ENCODE measurements around the gene SCT. TPM values are rescaled to one million over a fixed set of nuclear protein-coding genes. Genes with fewer than 3 reads are reported as not detected.

The SCT gene
- total RNA-seq, 4 donors from 2014 or later: 12.6 TPM; not detected in 3

DNA sequence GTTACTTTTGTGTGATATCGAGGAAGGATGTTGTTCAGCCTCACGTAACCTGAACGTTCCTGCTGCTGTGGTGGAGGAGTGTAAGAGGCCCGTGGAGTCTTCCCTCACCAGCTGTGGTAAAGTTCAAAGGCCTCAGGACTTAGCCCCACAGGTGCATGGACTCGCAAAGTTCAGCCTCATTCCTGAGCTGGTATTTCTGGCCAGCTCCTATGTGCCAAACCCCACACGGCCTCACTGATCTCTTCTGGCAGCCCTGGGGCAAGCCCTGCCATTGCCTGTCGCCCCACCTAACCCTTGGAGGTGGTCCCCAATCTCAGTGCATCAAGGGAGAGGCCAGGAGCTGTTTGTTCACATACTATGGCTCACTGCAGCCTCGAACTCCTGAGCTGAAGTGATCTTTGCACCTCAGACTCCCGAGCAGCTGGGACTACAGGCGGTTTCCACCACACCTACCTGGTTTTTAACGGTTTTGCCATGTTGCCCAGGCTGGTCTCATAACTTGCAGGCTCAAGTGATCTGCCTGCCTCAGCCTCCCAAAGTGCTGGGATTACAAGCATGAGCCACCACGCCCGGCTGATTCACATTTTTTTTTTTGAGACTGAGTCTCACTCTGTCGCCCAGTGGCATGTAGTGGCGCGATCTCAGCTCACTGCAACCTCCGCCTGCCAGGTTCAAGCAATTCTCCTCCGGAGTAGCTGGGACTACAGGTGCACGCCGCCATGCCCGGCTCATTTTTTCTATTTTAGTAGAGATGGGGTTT lies 48.5 kb downstream of the SCT start:
- Histone ChIP-seq H3K36me3 (peaks cover 0 to 21% (median 0%) of the 10 kb centered on the region in 3 donors), H3K9me3 (no peaks in the 10 kb centered on the region), H3K4me3 (peak overlapping the region in 2 of 4 donors; percentile 60 to 98), H3K4me1 (peaks cover 12 to 70% (median 33%) of the 10 kb centered on the region in 4 donors), H3K27ac (peak overlapping the region in 3 of 4 donors; percentile 49 to 97 (median 93)), H3K27me3 (no peaks in the 10 kb centered on the region)
- TF ChIP-seq CTCF (IDR thresholded peaks at IDR 0.05): no peak
- peak in 1 of 2 donors; percentile 36 for TF ChIP-seq POLR2A (IDR thresholded peaks at IDR 0.05)
- peak in 1 of 3 donors; percentile 68 for DNase-seq

DNA sequence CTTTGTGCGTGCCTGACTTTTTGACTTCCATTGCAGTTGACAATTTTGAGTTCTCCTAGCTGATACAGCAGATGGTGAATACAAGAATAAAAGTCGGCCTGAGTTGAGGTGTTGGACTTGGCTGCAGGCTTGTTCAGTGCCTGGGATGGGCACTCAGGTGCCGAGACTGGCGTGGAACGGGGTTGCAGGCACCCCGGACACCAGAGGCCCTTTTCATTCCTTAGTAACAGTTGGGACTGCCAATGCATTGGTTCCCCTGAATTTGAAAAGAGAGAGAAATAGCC lies 49.4 kb downstream of the SCT start:
- no peak for DNase-seq
- Histone ChIP-seq H3K4me3 (peak overlapping the region; percentile 60 to 98 (median 82)), H3K36me3 (peaks cover 0 to 12% (median 0%) of the 10 kb centered on the region in 3 donors), H3K4me1 (peaks cover 12 to 65% (median 33%) of the 10 kb centered on the region in 4 donors), H3K27me3 (no peaks in the 10 kb centered on the region), H3K27ac (peak overlapping the region in 3 of 4 donors; percentile 86 to 97 (median 93)), H3K9me3 (no peaks in the 10 kb centered on the region)
- TF ChIP-seq CTCF (IDR thresholded peaks at IDR 0.05): no peak
- TF ChIP-seq POLR2A (IDR thresholded peaks at IDR 0.05): no peak

DNA sequence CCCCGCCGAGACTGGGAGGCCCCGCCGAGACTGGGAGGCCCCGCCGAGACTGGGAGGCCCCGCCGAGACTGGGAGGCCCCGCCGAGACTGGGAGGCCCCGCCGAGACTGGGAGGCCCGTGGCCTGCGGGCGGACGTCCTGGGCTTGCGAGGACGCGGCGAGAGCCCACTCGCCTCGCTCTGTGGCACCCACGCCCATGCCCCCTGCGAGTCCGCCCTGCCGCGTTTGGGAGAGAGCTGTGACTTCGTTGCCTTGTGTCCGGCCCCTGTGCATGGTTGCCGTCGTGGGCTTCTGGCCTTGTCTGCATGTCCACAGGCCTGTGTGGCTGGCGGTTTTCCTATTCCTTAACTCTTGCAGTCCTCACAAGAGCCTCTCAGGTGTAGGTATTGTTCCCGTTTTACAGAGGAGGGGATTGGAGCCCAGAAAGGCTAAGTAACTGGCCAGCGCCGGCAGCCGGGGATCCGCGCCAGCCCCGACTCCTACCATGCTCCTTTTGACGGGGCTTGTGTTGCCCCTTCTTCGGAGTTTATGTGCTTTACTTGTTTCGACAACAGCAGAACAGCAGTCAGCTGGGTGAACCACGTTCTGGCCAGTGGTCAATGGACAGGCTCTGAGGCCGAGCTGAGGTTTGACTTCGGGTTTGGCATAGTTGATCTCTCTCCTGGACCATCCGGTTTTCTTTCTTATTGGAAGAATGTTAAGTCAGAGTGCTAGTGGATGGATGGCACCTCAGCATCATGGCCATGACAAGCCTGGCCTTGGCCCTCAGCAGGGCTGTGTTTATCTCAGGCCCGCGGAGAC lies 50.0 kb downstream of the SCT start:
- peaks cover 12 to 65% (median 33%) of the 10 kb centered on the region in 4 donors for H3K4me1 ChIP-seq
- peak overlapping the region; percentile 60 to 98 (median 82) for H3K4me3 ChIP-seq
- no peaks in the 10 kb centered on the region for H3K9me3 ChIP-seq
- no peak for DNase-seq
- H3K27ac ChIP-seq: peak overlapping the region; percentile 86 to 97 (median 92)
- TF ChIP-seq CTCF (IDR thresholded peaks at IDR 0.05): no peak
- no peak for TF ChIP-seq POLR2A (IDR thresholded peaks at IDR 0.05)
- peaks cover 0 to 7% (median 0%) of the 10 kb centered on the region in 3 donors for H3K36me3 ChIP-seq
- no peaks in the 10 kb centered on the region for H3K27me3 ChIP-seq

Other genes starting within 250 kb of the SCT start
- 100 to 1,000 TPM in 3 of 4 donors, 10 to 100 TPM in 1; 95.7 to 254 (median 202) TPM for gene PKP3, start 233.0 kb downstream of the SCT start, total RNA-seq
- gene SIGIRR, start 212.2 kb downstream of the SCT start, total RNA-seq: 100 to 1,000 TPM in 3 of 4 donors, 10 to 100 TPM in 1; 82.3 to 143 (median 111) TPM
- 100 to 1,000 TPM; 161 to 474 (median 254) TPM for gene ANO9, start 185.2 kb downstream of the SCT start, total RNA-seq
- 10 to 100 TPM; 21.0 to 42.7 (median 31.7) TPM for gene PTDSS2, start 176.9 kb downstream of the SCT start, total RNA-seq
- gene RNH1, start 119.9 kb downstream of the SCT start, total RNA-seq: 100 to 1,000 TPM; 130 to 157 (median 137) TPM
- 10 to 100 TPM; 27.4 to 55.3 (median 35.1) TPM for gene HRAS, start 91.6 kb downstream of the SCT start, total RNA-seq
- gene LRRC56, start 89.7 kb downstream of the SCT start, total RNA-seq: 1 to 10 TPM in 2 of 4 donors, under 1 TPM in 2; 0.67 to 4.1 (median 2.4) TPM
- 10 to 100 TPM in 3 of 4 donors, 1 to 10 TPM in 1; 6.6 to 32.9 (median 14.1) TPM for gene LMNTD2, start 66.4 kb downstream of the SCT start, total RNA-seq
- 100 to 1,000 TPM in 3 of 4 donors, 10 to 100 TPM in 1; 80.9 to 340 (median 172) TPM for gene RASSF7, start 66.2 kb downstream of the SCT start, total RNA-seq
- gene PHRF1, start 50.7 kb downstream of the SCT start, total RNA-seq: 10 to 100 TPM; 48.4 to 88.0 (median 57.8) TPM
- 10 to 100 TPM; 28.1 to 80.9 (median 58.4) TPM for gene IRF7, start 11.2 kb downstream of the SCT start, total RNA-seq
- gene CDHR5, start 2.2 kb downstream of the SCT start, total RNA-seq: 1,000 to 10,000 TPM in 3 of 4 donors, 10 to 100 TPM in 1; 77.6 to 1,696 (median 1,274) TPM
- 1 to 10 TPM in 2 of 4 donors, not detected in 2; 1.6 to 3.0 TPM for gene DRD4, start 10.1 kb upstream of the SCT start, total RNA-seq
- 10 to 100 TPM; 14.9 to 56.2 (median 47.0) TPM for gene DEAF1, start 68.0 kb upstream of the SCT start, total RNA-seq
- gene TMEM80, start 68.6 kb upstream of the SCT start, total RNA-seq: 10 to 100 TPM; 10.7 to 58.9 (median 44.5) TPM
- 100 to 1,000 TPM; 258 to 710 (median 672) TPM for gene EPS8L2, start 79.0 kb upstream of the SCT start, total RNA-seq
- 100 to 1,000 TPM; 140 to 175 (median 149) TPM for gene TALDO1, start 120.3 kb upstream of the SCT start, total RNA-seq
- 10 to 100 TPM; 47.6 to 81.7 (median 52.9) TPM for gene GATD1, start 150.3 kb upstream of the SCT start, total RNA-seq
- not detected for gene CEND1, start 162.9 kb upstream of the SCT start, total RNA-seq
- 10 to 100 TPM; 14.2 to 22.0 (median 16.6) TPM for gene SLC25A22, start 171.1 kb upstream of the SCT start, total RNA-seq
- gene PIDD1, start 178.1 kb upstream of the SCT start, total RNA-seq: 10 to 100 TPM; 29.1 to 83.3 (median 70.2) TPM
- gene RPLP2, start 182.8 kb upstream of the SCT start, total RNA-seq: 1,000 to 10,000 TPM in 1 of 4 donors, 100 to 1,000 TPM in 3; 261 to 1,717 (median 510) TPM
- 100 to 1,000 TPM in 3 of 4 donors, 10 to 100 TPM in 1; 71.8 to 254 (median 163) TPM for gene PNPLA2, start 191.7 kb upstream of the SCT start, total RNA-seq
- 100 to 1,000 TPM in 3 of 4 donors, 10 to 100 TPM in 1; 44.0 to 175 (median 110) TPM for gene CRACR2B, start 200.7 kb upstream of the SCT start, total RNA-seq
- 100 to 1,000 TPM; 102 to 277 (median 237) TPM for gene CD151, start 205.8 kb upstream of the SCT start, total RNA-seq
- gene POLR2L, start 215.3 kb upstream of the SCT start, total RNA-seq: 10 to 100 TPM; 37.8 to 67.1 (median 44.8) TPM
- gene TSPAN4, start 215.7 kb upstream of the SCT start, total RNA-seq: 10 to 100 TPM; 20.0 to 52.1 (median 38.4) TPM

Measured in Peyer's patch (tissue), 4 donors.